ENCODE data around the gene TOGARAM1.

Gene TOGARAM1

GRCh38 chr14:44951051-44951450 is 10.9 kb upstream of the TOGARAM1 start:
- Histone ChIP-seq H3K9ac (ENCODE audit: low read length) (no peak overlapping the region), H3K27ac (ENCODE audit: low read depth, low read length) (no peak overlapping the region), H3K9me3 (ENCODE audit: control insufficient read depth, insufficient read depth, low read depth, low read length) (no peaks in the 10 kb centered on the region), H3K4me1 (ENCODE audit: control insufficient read depth, insufficient read depth, low read length) (no peaks in the 10 kb centered on the region), H3K36me3 (ENCODE audit: control insufficient read depth, insufficient read depth, low read length) (0 out of 2 replicates have a peak, but pooled peaks cover 4% of the 10 kb centered on the region), H3K27me3 (ENCODE audit: control insufficient read depth, insufficient read depth, low read length) (no peaks in the 10 kb centered on the region), H3K4me3 (ENCODE audit: low read depth, low read length) (no peak overlapping the region)

- Histone ChIP-seq H3K27ac (ENCODE audit: low read depth, low read length) (no peak overlapping the region), H3K9ac (ENCODE audit: low read length) (no peak overlapping the region), H3K27me3 (ENCODE audit: control insufficient read depth, insufficient read depth, low read length) (no peaks in the 10 kb centered on the region), H3K4me3 (ENCODE audit: low read depth, low read length) (no peak overlapping the region), H3K9me3 (ENCODE audit: control insufficient read depth, insufficient read depth, low read depth, low read length) (no peaks in the 10 kb centered on the region), H3K4me1 (ENCODE audit: control insufficient read depth, insufficient read depth, low read length) (no peaks in the 10 kb centered on the region), H3K36me3 (ENCODE audit: control insufficient read depth, insufficient read depth, low read length) (0 out of 2 replicates have a peak, but pooled peaks cover 4% of the 10 kb centered on the region)
Observed at GRCh38 chr14:44952391-44953110, 9.4 kb upstream of the TOGARAM1 start.

- Histone ChIP-seq H3K4me1 (ENCODE audit: control insufficient read depth, insufficient read depth, low read length) (no peaks in the 10 kb centered on the region), H3K36me3 (ENCODE audit: control insufficient read depth, insufficient read depth, low read length) (no peaks in the 10 kb centered on the region), H3K9ac (ENCODE audit: low read length) (no peak overlapping the region), H3K27me3 (ENCODE audit: control insufficient read depth, insufficient read depth, low read length) (no peaks in the 10 kb centered on the region), H3K4me3 (ENCODE audit: low read depth, low read length) (no peak overlapping the region), H3K27ac (ENCODE audit: low read depth, low read length) (no peak overlapping the region), H3K9me3 (ENCODE audit: control insufficient read depth, insufficient read depth, low read depth, low read length) (no peaks in the 10 kb centered on the region)
Observed at GRCh38 chr14:44954750-44955149, 7.2 kb upstream of the TOGARAM1 start.

- H3K4me3 ChIP-seq (ENCODE audit: low read depth, low read length), result no peak overlapping the region
- H3K4me1 ChIP-seq (ENCODE audit: control insufficient read depth, insufficient read depth, low read length), result peaks cover 7% of the 10 kb centered on the region; the same call in 1 of the 2 replicates
- no peaks in the 10 kb centered on the region for H3K9me3 ChIP-seq (ENCODE audit: control insufficient read depth, insufficient read depth, low read depth, low read length)
- no peak overlapping the region for H3K27ac ChIP-seq (ENCODE audit: low read depth, low read length)
- no peak overlapping the region for H3K9ac ChIP-seq (ENCODE audit: low read length)
- H3K36me3 ChIP-seq (ENCODE audit: control insufficient read depth, insufficient read depth, low read length), result no peaks in the 10 kb centered on the region
- no peaks in the 10 kb centered on the region for H3K27me3 ChIP-seq (ENCODE audit: control insufficient read depth, insufficient read depth, low read length)
Observed at GRCh38 chr14:44955528-44955927, 6.5 kb upstream of the TOGARAM1 start.

- Histone ChIP-seq H3K27ac (ENCODE audit: low read depth, low read length) (no peak overlapping the region), H3K27me3 (ENCODE audit: control insufficient read depth, insufficient read depth, low read length) (no peaks in the 10 kb centered on the region), H3K4me3 (ENCODE audit: low read depth, low read length) (no peak overlapping the region), H3K4me1 (ENCODE audit: control insufficient read depth, insufficient read depth, low read length) (peaks cover 7% of the 10 kb centered on the region; the same call in 1 of the 2 replicates), H3K36me3 (ENCODE audit: control insufficient read depth, insufficient read depth, low read length) (no peaks in the 10 kb centered on the region), H3K9me3 (ENCODE audit: control insufficient read depth, insufficient read depth, low read depth, low read length) (no peaks in the 10 kb centered on the region), H3K9ac (ENCODE audit: low read length) (no peak overlapping the region)
Observed at GRCh38 chr14:44956866-44957265, 5.1 kb upstream of the TOGARAM1 start.

- Histone ChIP-seq H3K36me3 (ENCODE audit: control insufficient read depth, insufficient read depth, low read length) (no peaks in the 10 kb centered on the region), H3K9me3 (ENCODE audit: control insufficient read depth, insufficient read depth, low read depth, low read length) (no peaks in the 10 kb centered on the region), H3K9ac (ENCODE audit: low read length) (no peak overlapping the region), H3K4me3 (ENCODE audit: low read depth, low read length) (peak overlapping the region; percentile 93), H3K27ac (ENCODE audit: low read depth, low read length) (no peak overlapping the region), H3K27me3 (ENCODE audit: control insufficient read depth, insufficient read depth, low read length) (no peaks in the 10 kb centered on the region), H3K4me1 (ENCODE audit: control insufficient read depth, insufficient read depth, low read length) (peaks cover 21% of the 10 kb centered on the region)
Observed at GRCh38 chr14:44959538-44959937, 2.5 kb upstream of the TOGARAM1 start.

- Histone ChIP-seq H3K9ac (ENCODE audit: low read length) (peak overlapping the region; percentile 18), H3K4me3 (ENCODE audit: low read depth, low read length) (peak overlapping the region; percentile 93), H3K4me1 (ENCODE audit: control insufficient read depth, insufficient read depth, low read length) (peaks cover 22% of the 10 kb centered on the region), H3K36me3 (ENCODE audit: control insufficient read depth, insufficient read depth, low read length) (no peaks in the 10 kb centered on the region), H3K27ac (ENCODE audit: low read depth, low read length) (no peak overlapping the region), H3K9me3 (ENCODE audit: control insufficient read depth, insufficient read depth, low read depth, low read length) (no peaks in the 10 kb centered on the region), H3K27me3 (ENCODE audit: control insufficient read depth, insufficient read depth, low read length) (no peaks in the 10 kb centered on the region)
Observed at GRCh38 chr14:44960146-44960545, 1.8 kb upstream of the TOGARAM1 start.

- no peaks in the 10 kb centered on the region for H3K36me3 ChIP-seq (ENCODE audit: control insufficient read depth, insufficient read depth, low read length)
- peak overlapping the region; percentile 70 for H3K9ac ChIP-seq (ENCODE audit: low read length)
- H3K27ac ChIP-seq (ENCODE audit: low read depth, low read length), result no peak overlapping the region
Observed at GRCh38 chr14:44960646-44961045, 1.3 kb upstream of the TOGARAM1 start.

GRCh38 chr14:44961151-44961553 is 838 bp upstream of the TOGARAM1 start:
- H3K27me3 ChIP-seq (ENCODE audit: control insufficient read depth, insufficient read depth, low read length), result no peaks in the 10 kb centered on the region
- no peak overlapping the region; the same call in 1 of the 2 replicates for H3K27ac ChIP-seq (ENCODE audit: low read depth, low read length)
- no peaks in the 10 kb centered on the region for H3K36me3 ChIP-seq (ENCODE audit: control insufficient read depth, insufficient read depth, low read length)
- no peaks in the 10 kb centered on the region for H3K9me3 ChIP-seq (ENCODE audit: control insufficient read depth, insufficient read depth, low read depth, low read length)
- H3K4me1 ChIP-seq (ENCODE audit: control insufficient read depth, insufficient read depth, low read length), result peaks cover 22% of the 10 kb centered on the region
- H3K4me3 ChIP-seq (ENCODE audit: low read depth, low read length), result peak overlapping the region; percentile 93
- H3K9ac ChIP-seq (ENCODE audit: low read length), result peak overlapping the region; percentile 70

More at GRCh38 chr14:44960646-44961045, 1.3 kb upstream of the TOGARAM1 start:
- peaks cover 22% of the 10 kb centered on the region for H3K4me1 ChIP-seq (ENCODE audit: control insufficient read depth, insufficient read depth, low read length)
- H3K9me3 ChIP-seq (ENCODE audit: control insufficient read depth, insufficient read depth, low read depth, low read length), result no peaks in the 10 kb centered on the region
- no peaks in the 10 kb centered on the region for H3K27me3 ChIP-seq (ENCODE audit: control insufficient read depth, insufficient read depth, low read length)
- peak overlapping the region; percentile 93 for H3K4me3 ChIP-seq (ENCODE audit: low read depth, low read length)

- no peaks in the 10 kb centered on the region for H3K27me3 ChIP-seq (ENCODE audit: control insufficient read depth, insufficient read depth, low read length)
- peak overlapping the region; percentile 93 for H3K4me3 ChIP-seq (ENCODE audit: low read depth, low read length)
- no peaks in the 10 kb centered on the region for H3K9me3 ChIP-seq (ENCODE audit: control insufficient read depth, insufficient read depth, low read depth, low read length)
- no peaks in the 10 kb centered on the region for H3K36me3 ChIP-seq (ENCODE audit: control insufficient read depth, insufficient read depth, low read length)
- peak overlapping the region; percentile 73 for H3K9ac ChIP-seq (ENCODE audit: low read length)
- peaks cover 22% of the 10 kb centered on the region for H3K4me1 ChIP-seq (ENCODE audit: control insufficient read depth, insufficient read depth, low read length)
- H3K27ac ChIP-seq (ENCODE audit: low read depth, low read length), result peak overlapping the region; percentile 4; the same call in 1 of the 2 replicates
Observed at GRCh38 chr14:44962334-44963043, 499 bp downstream of the TOGARAM1 start.

GRCh38 chr14:44963044-44963528 is 1.1 kb downstream of the TOGARAM1 start:
- peak overlapping the region; percentile 73 for H3K9ac ChIP-seq (ENCODE audit: low read length)
- no peak overlapping the region for H3K27ac ChIP-seq (ENCODE audit: low read depth, low read length)
- H3K27me3 ChIP-seq (ENCODE audit: control insufficient read depth, insufficient read depth, low read length), result no peaks in the 10 kb centered on the region
- peaks cover 22% of the 10 kb centered on the region for H3K4me1 ChIP-seq (ENCODE audit: control insufficient read depth, insufficient read depth, low read length)
- H3K36me3 ChIP-seq (ENCODE audit: control insufficient read depth, insufficient read depth, low read length), result no peaks in the 10 kb centered on the region
- H3K4me3 ChIP-seq (ENCODE audit: low read depth, low read length), result peak overlapping the region; percentile 93
- H3K9me3 ChIP-seq (ENCODE audit: control insufficient read depth, insufficient read depth, low read depth, low read length), result no peaks in the 10 kb centered on the region

Measured in HUES6 (cell line).